Subcutaneous abdominal adipose tissue (tissue), 5 donors: ENCODE results near the gene APCDD1L.
"Not testable (repeated sequence)": the region's sequence is repeated elsewhere in the genome, so short reads cannot be mapped to it uniquely, and the experiment has no call there.

ENCODE experiments used
- H3K27ac ChIP-seq: one replicate; pipeline ENCODE4 v1.7.0; 2013; ENCODE audit warnings: low read depth, mild to moderate bottlenecking, inconsistent platforms, low read length, moderate library complexity
- H3K27me3 ChIP-seq, 5 donors: one replicate each; pipeline ENCODE4 v1.7.0; 2013; ENCODE audit warnings: low read length in 5 of 5, inconsistent platforms in 1 of 5; ENCODE audit not compliant: control insufficient read depth in 5 of 5, insufficient read depth in 4 of 5
- H3K36me3 ChIP-seq, 5 donors: one replicate each; pipeline ENCODE4 v1.7.0; 2013; ENCODE audit warnings: low read length in 5 of 5; ENCODE audit not compliant: control insufficient read depth in 5 of 5, insufficient read depth in 5 of 5
- H3K4me1 ChIP-seq, 5 donors: one replicate each; pipeline ENCODE4 v1.7.0; 2013; ENCODE audit warnings: low read length in 5 of 5, mild to moderate bottlenecking in 3 of 5, moderate library complexity in 1 of 5; ENCODE audit not compliant: control insufficient read depth in 5 of 5, insufficient read depth in 5 of 5
- H3K4me3 ChIP-seq, 5 donors: one replicate each; pipeline ENCODE4 v1.7.0; 2013; ENCODE audit warnings: low read length in 5 of 5, low read depth in 1 of 5
- H3K9ac ChIP-seq, 5 donors: one replicate each; pipeline ENCODE4 v1.7.0; 2013; ENCODE audit warnings: low read length in 5 of 5, mild to moderate bottlenecking in 4 of 5, moderate library complexity in 3 of 5
- H3K9me3 ChIP-seq, 5 donors: one replicate each; pipeline ENCODE4 v1.7.0; 2013; ENCODE audit warnings: low read length in 5 of 5; ENCODE audit not compliant: control insufficient read depth in 5 of 5
- donor health status: healthy.
- donor health status: healthy.
- donor health status: healthy.
- donor health status: healthy.
- donor health status: healthy.

APCDD1L gene

DNA sequence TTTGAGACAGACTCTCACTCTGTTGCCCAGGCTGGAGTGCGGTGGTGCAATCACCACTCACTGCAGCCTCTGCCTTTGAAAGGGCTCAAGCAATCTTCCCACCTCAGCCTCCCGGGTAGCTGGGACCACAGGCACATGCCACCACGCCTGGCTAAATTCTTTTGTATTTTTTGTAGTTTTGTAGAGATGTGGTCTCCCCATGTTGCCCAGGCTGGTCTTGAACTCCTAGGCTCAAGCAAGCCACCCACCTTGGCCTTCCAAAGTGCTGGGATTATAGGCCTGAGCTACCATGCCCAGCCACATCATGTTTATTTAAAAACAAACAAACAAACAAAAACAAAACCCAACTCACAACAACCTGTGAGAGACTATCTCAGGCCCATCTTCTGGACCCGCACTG is 29.7 kb upstream of the APCDD1L start:
- no peak overlapping the region for H3K4me3 ChIP-seq
- H3K27me3 ChIP-seq: peaks cover 0 to 6% (median 0%) of the 10 kb centered on the region in 5 donors
- no peaks in the 10 kb centered on the region for H3K9me3 ChIP-seq
- no peaks in the 10 kb centered on the region for H3K4me1 ChIP-seq
- H3K36me3 ChIP-seq: no peaks in the 10 kb centered on the region
- H3K27ac ChIP-seq: no peak overlapping the region
- no peak overlapping the region for H3K9ac ChIP-seq

DNA sequence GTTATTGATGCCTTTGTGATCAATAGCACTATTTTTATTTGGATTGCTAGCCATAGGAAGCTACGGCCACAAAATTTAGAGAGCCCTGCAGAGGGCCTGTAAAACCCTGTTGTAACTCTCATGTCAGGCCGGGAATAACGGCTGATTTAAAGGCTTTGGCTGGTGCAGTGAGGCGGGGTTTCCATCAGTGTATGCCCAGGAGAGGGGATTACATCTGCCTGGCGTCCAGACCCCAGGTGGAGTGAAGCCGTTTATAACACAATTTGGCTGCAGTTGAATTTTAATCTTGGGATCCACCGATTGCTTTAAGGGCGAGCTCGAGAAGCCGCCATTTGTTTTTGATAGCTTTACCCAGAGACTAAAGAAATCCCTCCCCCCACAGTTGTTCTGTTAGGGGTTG is 29.1 kb upstream of the APCDD1L start:
- Histone ChIP-seq H3K27me3 (peaks cover 0 to 6% (median 0%) of the 10 kb centered on the region in 5 donors), H3K36me3 (no peaks in the 10 kb centered on the region), H3K9ac (no peak overlapping the region), H3K27ac (no peak overlapping the region), H3K4me1 (no peaks in the 10 kb centered on the region), H3K9me3 (no peaks in the 10 kb centered on the region), H3K4me3 (no peak overlapping the region)

DNA sequence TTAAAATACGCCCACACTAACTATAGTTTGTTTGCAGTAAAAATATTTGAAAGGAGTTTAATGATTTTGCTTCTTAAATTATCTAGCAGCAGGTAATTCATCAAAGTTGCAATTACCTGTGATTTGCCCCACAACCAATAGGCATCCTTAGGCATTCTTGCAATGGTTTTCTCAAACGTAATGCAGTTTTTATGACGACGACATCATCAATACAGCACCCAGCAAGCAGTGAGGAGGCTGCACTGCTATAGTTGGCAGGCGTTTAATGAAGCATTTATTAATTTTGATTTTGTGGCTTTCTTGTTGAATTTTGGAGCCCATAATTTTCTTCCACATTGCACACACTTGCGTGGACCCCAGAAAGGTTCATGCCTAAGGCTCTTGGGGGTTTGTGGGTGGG is 28.1 kb upstream of the APCDD1L start:
- H3K9ac ChIP-seq: no peak overlapping the region
- no peaks in the 10 kb centered on the region for H3K36me3 ChIP-seq
- H3K4me3 ChIP-seq: no peak overlapping the region
- peaks cover 0 to 6% (median 0%) of the 10 kb centered on the region in 5 donors for H3K27me3 ChIP-seq
- peaks cover 3 to 6% (median 5%) of the 10 kb centered on the region in 5 donors for H3K9me3 ChIP-seq
- no peak overlapping the region for H3K27ac ChIP-seq
- H3K4me1 ChIP-seq: no peaks in the 10 kb centered on the region

DNA sequence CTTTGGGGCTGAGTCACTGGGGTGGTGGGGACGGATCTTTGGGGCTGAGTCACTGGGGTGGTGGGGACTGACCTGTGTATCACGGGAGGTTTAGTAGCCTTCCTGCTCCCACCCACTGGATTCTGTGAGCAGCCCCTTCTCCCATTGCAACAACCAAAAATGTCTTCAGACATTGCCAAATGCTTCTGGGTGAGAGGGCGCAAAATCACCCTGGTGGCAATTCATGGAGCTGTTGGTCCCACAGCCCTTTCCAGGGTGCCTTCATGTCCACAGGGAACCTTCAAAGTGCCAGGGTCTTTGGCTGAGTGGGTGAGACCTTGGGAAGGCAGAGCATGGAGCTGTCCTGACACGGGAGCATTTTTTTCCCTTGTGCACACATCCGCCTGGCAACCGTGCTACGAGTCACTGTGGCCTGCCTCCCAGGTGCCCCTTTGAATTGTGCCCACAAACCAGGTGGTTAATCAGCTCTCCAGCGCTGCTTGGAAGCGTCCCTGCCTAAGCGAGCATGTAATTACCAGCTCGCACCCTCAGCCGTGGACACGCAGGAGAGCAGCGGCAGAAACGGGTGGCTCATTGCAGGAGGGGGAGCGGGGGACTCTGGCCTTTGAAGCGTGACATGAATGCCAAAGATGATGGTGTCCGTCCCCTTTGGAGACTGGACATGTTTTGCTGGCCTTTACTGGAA is 27.4 kb upstream of the APCDD1L start:
- Histone ChIP-seq H3K9me3 (peaks cover 3 to 13% (median 12%) of the 10 kb centered on the region in 5 donors), H3K4me1 (no peaks in the 10 kb centered on the region), H3K36me3 (no peaks in the 10 kb centered on the region), H3K9ac (no peak overlapping the region), H3K27ac (no peak overlapping the region), H3K4me3 (no peak overlapping the region), H3K27me3 (peaks cover 0 to 6% (median 0%) of the 10 kb centered on the region in 5 donors)

DNA sequence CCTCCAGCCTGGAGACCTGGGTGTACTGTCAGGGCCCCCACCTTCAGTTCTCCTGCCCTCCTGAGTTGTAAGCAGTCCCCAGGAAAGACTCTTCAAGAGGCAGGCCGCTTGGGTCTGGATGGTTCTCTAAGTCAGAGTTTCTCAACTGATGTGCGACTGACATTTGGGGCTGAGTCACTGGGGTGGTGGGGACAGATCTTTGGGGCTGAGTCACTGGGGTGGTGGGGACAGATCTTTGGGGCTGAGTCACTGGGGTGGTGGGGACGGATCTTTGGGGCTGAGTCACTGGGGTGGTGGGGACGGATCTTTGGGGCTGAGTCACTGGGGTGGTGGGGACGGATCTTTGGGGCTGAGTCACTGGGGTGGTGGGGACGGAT is 26.8 kb upstream of the APCDD1L start:
- H3K4me1 ChIP-seq, H3K4me3 ChIP-seq, H3K9ac ChIP-seq, H3K27me3 ChIP-seq, H3K27ac ChIP-seq, H3K36me3 ChIP-seq: not testable (repeated sequence)
- H3K9me3 ChIP-seq: peaks cover 3 to 19% (median 17%) of the 10 kb centered on the region in 5 donors

DNA sequence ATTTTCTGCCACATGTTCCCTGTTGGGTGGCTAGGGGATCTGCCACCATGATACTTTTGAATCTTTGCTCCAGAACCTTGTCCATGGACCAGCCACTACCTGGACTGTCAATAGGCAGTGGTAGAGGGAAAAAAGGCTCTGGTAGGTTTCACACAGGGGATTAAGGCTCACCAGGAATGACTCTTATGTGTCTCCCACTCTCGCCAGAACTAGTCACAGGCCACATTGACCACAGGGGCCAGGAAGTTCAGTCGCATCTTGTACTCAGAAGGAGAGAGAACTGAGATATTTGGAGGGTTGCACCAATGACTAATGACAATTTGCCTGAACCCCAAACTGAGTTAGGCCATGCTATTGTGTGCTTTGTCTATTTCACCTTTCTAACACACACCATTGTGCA is 23.6 kb upstream of the APCDD1L start:
- no peak overlapping the region for H3K9ac ChIP-seq
- H3K9me3 ChIP-seq: peaks cover 3 to 23% (median 19%) of the 10 kb centered on the region in 5 donors
- H3K36me3 ChIP-seq: no peaks in the 10 kb centered on the region
- H3K4me1 ChIP-seq: no peaks in the 10 kb centered on the region
- no peak overlapping the region for H3K4me3 ChIP-seq
- H3K27me3 ChIP-seq: peaks cover 0 to 4% (median 0%) of the 10 kb centered on the region in 5 donors
- no peak overlapping the region for H3K27ac ChIP-seq

DNA sequence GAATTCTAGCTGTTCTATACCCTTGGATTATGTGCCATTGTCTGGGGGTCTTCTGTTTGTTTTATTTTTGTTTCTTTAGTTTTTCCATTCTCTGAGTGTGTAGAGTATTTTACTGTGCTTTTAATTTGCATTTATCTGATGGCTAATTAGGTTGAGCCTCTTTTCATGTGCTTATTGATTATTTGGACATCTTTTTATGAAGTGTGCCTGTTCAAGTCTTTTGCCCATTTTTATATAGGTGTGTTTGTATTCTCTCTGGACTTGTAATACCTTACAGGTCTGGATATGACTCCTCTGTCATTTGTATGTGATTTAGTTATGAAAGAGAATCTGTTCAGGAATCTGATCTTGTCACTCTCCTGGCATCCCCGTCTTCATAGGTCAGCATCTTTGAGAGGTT is 22.6 kb upstream of the APCDD1L start:
- Histone ChIP-seq H3K4me1 (no peaks in the 10 kb centered on the region), H3K27ac (no peak overlapping the region), H3K9ac (no peak overlapping the region), H3K4me3 (no peak overlapping the region), H3K36me3 (no peaks in the 10 kb centered on the region), H3K9me3 (peaks cover 3 to 28% (median 19%) of the 10 kb centered on the region in 5 donors), H3K27me3 (peaks cover 0 to 4% (median 0%) of the 10 kb centered on the region in 5 donors)

DNA sequence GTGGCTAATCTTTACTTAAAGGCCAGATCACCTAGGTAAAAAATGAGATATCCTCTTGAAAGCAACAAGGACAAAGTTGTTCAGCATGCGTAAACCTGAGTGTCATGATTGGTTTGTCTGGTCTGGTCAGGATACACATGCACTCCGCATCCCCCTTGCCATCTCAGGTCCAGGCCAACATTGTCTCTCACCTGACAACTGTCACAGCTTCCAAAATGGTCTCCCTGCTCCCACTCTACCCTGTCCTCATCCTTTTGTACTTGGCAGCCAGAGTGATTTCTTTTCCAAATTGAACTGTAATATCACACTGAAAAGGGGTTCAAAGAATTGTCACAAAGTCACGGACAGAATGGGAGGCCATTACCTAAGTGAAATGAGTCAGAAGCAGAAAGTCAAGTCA is 21.1 kb upstream of the APCDD1L start:
- Histone ChIP-seq H3K9ac (no peak overlapping the region), H3K36me3 (no peaks in the 10 kb centered on the region), H3K4me1 (no peaks in the 10 kb centered on the region), H3K9me3 (peaks cover 9 to 40% (median 30%) of the 10 kb centered on the region in 5 donors), H3K27ac (no peak overlapping the region), H3K27me3 (peaks cover 0 to 4% (median 0%) of the 10 kb centered on the region in 5 donors), H3K4me3 (no peak overlapping the region)

DNA sequence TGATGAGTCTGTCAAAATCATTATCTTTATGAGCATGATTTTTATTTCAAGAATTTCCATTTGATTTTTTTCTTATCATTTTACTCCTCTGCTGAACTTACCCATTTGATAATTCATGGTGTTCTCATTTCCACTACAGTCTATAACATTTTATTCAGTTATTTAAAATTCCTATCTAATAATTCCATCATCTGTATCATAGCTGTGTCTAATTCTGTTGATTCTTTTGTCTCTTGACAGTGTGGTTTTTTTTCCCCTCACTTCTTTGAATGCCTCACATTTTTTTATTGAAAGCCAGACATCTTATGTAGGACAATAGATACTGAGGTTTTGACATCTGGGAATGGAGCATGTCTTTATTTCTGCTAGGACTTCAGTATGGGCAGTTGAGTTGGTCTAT is 16.5 kb upstream of the APCDD1L start:
- no peak overlapping the region for H3K4me3 ChIP-seq

DNA sequence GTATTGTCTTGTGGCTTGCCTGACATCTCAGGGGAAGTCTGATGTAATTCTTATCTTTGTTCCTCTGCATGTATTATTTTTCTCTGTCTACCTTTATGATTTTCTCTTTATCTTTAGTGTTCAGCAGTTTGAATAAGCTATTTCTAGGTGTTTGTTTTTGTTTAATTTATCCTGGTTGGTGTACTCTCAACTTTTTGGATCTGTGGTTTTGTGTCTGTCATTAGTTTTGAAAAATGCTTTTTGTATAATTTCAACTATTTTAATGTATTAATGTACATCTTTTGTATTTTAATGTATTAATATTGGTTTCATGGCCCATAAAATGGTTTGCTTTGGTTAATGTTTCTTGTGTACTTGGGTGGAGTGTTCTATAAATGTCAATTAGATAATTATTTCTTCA is 15.9 kb upstream of the APCDD1L start:
- H3K36me3 ChIP-seq: no peaks in the 10 kb centered on the region
- H3K9me3 ChIP-seq: peaks cover 17 to 45% (median 33%) of the 10 kb centered on the region in 5 donors
- no peak overlapping the region for H3K4me3 ChIP-seq
- H3K4me1 ChIP-seq: no peaks in the 10 kb centered on the region
- no peaks in the 10 kb centered on the region for H3K27me3 ChIP-seq
- H3K27ac ChIP-seq: no peak overlapping the region
- no peak overlapping the region for H3K9ac ChIP-seq

More for the DNA sequence above, 16.5 kb upstream of the APCDD1L start:
- no peaks in the 10 kb centered on the region for H3K36me3 ChIP-seq
- peaks cover 14 to 39% (median 28%) of the 10 kb centered on the region in 5 donors for H3K9me3 ChIP-seq
- H3K9ac ChIP-seq: no peak overlapping the region
- H3K4me1 ChIP-seq: no peaks in the 10 kb centered on the region
- no peak overlapping the region for H3K27ac ChIP-seq
- no peaks in the 10 kb centered on the region for H3K27me3 ChIP-seq
